ENCODE results near the gene MCOLN2. TPM values are rescaled to one million over a fixed set of nuclear protein-coding genes. Genes with fewer than 3 reads are reported as not detected.

Gene MCOLN2
- total RNA-seq, 1 donor from 2014 or later: 1.6 TPM

DNA sequence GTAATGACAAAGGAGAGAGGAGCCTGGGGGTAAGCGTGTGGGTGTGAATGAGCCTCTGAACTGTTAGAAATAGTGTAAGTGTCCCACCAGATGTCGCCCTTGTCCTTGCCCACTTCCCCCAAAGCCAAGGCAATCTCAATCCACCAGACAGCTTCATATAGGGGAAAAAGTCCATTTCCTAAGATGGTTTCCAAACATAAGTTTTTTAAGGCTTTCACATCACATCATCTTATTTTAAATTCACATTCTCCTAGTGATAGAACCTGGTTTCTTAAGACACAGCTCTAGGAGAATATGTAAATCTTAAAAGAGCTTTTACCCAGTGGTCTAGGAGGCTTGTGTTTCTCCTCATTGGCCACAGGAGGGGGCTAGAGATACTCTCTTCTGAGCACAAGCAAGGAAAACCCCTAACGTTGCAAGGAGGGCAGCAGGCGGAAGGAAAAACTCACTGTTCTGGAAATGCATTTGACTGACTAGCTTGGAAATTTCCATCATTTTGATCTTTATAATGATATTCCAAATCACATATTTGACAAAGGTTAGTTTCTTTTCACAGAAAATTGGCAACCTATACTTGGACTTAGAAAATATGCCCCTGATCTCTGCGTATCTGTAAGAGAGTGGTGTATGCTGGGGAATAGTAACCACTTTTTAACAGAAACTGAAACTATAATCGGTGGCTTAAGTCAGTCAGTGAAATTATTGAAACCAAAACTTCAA lies 52.0 kb downstream of the MCOLN2 start:
- Mint-ChIP-seq H3K4me3 (ENCODE audit: unreplicated experiment) (no peak overlapping the region), H3K9me3 (ENCODE audit: unreplicated experiment) (peaks cover 3% of the 10 kb centered on the region), H3K27me3 (ENCODE audit: low read depth, unreplicated experiment) (peaks cover 2% of the 10 kb centered on the region), H3K36me3 (ENCODE audit: low read depth, unreplicated experiment) (no peaks in the 10 kb centered on the region), H3K4me1 (ENCODE audit: low read depth, unreplicated experiment) (peaks cover 19% of the 10 kb centered on the region), H3K27ac (ENCODE audit: unreplicated experiment) (peak overlapping the region; percentile 50)
- peaks cover 5% of the 10 kb centered on the region for H3K27me3 ChIP-seq (ENCODE audit: insufficient read depth, low read length)
- peak overlapping the region; percentile 13 for H3K4me3 ChIP-seq (ENCODE audit: insufficient read depth, low read depth, low read length)
- H3K4me1 ChIP-seq (ENCODE audit: insufficient read depth, low read length): peaks cover 8% of the 10 kb centered on the region
- peak overlapping the region; percentile 39 for H3K9ac ChIP-seq (ENCODE audit: low read length)
- FAIRE-seq: peak; percentile 9
- H3K79me2 ChIP-seq (ENCODE audit: insufficient read depth, low read length): no peaks in the 10 kb centered on the region
- no peaks in the 10 kb centered on the region for H4K20me1 ChIP-seq (ENCODE audit: insufficient read depth, low read length)
- H3K36me3 ChIP-seq (ENCODE audit: insufficient read depth, low read length): no peaks in the 10 kb centered on the region
- peak overlapping the region; percentile 24 for H2AFZ ChIP-seq (ENCODE audit: low read depth, low read length)
- peak overlapping the region; percentile 79 for H3K4me2 ChIP-seq (ENCODE audit: low read length)
- no peaks in the 10 kb centered on the region for H3K9me3 ChIP-seq (ENCODE audit: insufficient read depth, low read depth, low read length)
- TF ChIP-seq EZH2 (IDR thresholded peaks at IDR 0.05; ENCODE audit: insufficient read depth, low read length) (no peak), CTCF (IDR thresholded peaks at IDR 0.05; ENCODE audit: insufficient read depth, low read depth, low read length) (peak; percentile 93)
- DNase-seq (ENCODE audit: low read depth): peak; percentile 73
- no peak overlapping the region for H3K27ac ChIP-seq (ENCODE audit: low read depth, low read length)

DNA sequence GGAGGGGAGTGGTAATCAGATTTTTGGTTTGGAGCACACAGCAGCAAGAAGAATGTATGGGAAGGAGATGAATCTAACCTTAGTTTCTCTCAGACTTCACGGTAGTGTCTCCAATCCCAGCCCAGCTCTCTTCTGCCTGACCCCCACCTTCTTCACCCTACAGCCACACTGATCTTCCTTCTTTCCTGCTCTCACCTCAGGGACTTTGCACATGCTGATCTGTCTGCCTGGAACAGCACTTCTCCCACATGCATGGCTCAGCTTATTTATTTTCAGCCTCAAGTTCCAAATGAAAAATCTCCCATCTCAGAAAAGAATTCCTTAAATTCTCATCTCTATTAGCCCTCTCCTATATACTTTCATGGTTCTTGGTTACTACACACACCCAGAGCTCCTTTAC lies 55.1 kb downstream of the MCOLN2 start:
- Mint-ChIP-seq H3K9me3 (ENCODE audit: unreplicated experiment) (no peaks in the 10 kb centered on the region), H3K27ac (ENCODE audit: unreplicated experiment) (no peak overlapping the region), H3K36me3 (ENCODE audit: low read depth, unreplicated experiment) (no peaks in the 10 kb centered on the region), H3K4me3 (ENCODE audit: unreplicated experiment) (no peak overlapping the region), H3K4me1 (ENCODE audit: low read depth, unreplicated experiment) (peaks cover 19% of the 10 kb centered on the region), H3K27me3 (ENCODE audit: low read depth, unreplicated experiment) (peaks cover 2% of the 10 kb centered on the region)
- no peak overlapping the region for H3K9ac ChIP-seq (ENCODE audit: low read length)
- no peak for FAIRE-seq
- no peak overlapping the region for H3K4me2 ChIP-seq (ENCODE audit: low read length)
- no peak overlapping the region for H2AFZ ChIP-seq (ENCODE audit: low read depth, low read length)
- H3K9me3 ChIP-seq (ENCODE audit: insufficient read depth, low read depth, low read length): no peaks in the 10 kb centered on the region
- H3K36me3 ChIP-seq (ENCODE audit: insufficient read depth, low read length): no peaks in the 10 kb centered on the region
- peaks cover 5% of the 10 kb centered on the region for H3K27me3 ChIP-seq (ENCODE audit: insufficient read depth, low read length)
- DNase-seq (ENCODE audit: low read depth): no peak
- no peak overlapping the region for H3K4me3 ChIP-seq (ENCODE audit: insufficient read depth, low read depth, low read length)
- H3K4me1 ChIP-seq (ENCODE audit: insufficient read depth, low read length): peaks cover 8% of the 10 kb centered on the region
- H3K27ac ChIP-seq (ENCODE audit: low read depth, low read length): no peak overlapping the region
- H3K79me2 ChIP-seq (ENCODE audit: insufficient read depth, low read length): no peaks in the 10 kb centered on the region
- no peaks in the 10 kb centered on the region for H4K20me1 ChIP-seq (ENCODE audit: insufficient read depth, low read length)
- TF ChIP-seq EZH2 (IDR thresholded peaks at IDR 0.05; ENCODE audit: insufficient read depth, low read length) (no peak), CTCF (IDR thresholded peaks at IDR 0.05; ENCODE audit: insufficient read depth, low read depth, low read length) (no peak)

DNA sequence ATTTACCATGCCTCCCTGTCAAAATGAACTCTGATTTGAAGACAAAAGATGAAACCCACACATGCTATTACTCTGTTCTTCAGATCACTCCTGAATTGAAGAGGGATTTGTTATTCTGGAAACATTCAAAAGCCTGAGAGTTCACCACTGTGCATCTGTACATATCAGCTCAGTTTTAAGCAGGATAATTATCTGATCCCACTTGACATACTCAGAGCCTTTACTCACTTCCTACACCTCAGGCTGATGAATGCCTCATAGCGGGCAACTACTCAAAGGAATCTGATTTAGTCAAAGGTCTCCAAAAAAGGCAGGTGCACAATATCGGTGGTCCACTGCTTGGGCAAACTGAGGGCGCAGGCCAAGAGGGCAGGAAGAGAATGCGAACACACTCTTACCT lies 56.4 kb downstream of the MCOLN2 start:
- FAIRE-seq (no peak), DNase-seq (ENCODE audit: low read depth) (peak; percentile 19)
- Histone ChIP-seq H3K79me2 (ENCODE audit: insufficient read depth, low read length) (no peaks in the 10 kb centered on the region), H3K36me3 (ENCODE audit: insufficient read depth, low read length) (no peaks in the 10 kb centered on the region), H3K9ac (ENCODE audit: low read length) (no peak overlapping the region), H3K4me3 (ENCODE audit: insufficient read depth, low read depth, low read length) (no peak overlapping the region), H3K4me1 (ENCODE audit: insufficient read depth, low read length) (no peaks in the 10 kb centered on the region), H3K4me2 (ENCODE audit: low read length) (peak overlapping the region; percentile 19), H3K27me3 (ENCODE audit: insufficient read depth, low read length) (peaks cover 5% of the 10 kb centered on the region), H4K20me1 (ENCODE audit: insufficient read depth, low read length) (no peaks in the 10 kb centered on the region), H3K27ac (ENCODE audit: low read depth, low read length) (no peak overlapping the region), H3K9me3 (ENCODE audit: insufficient read depth, low read depth, low read length) (no peaks in the 10 kb centered on the region), H2AFZ (ENCODE audit: low read depth, low read length) (peak overlapping the region; percentile 7)
- H3K4me3 Mint-ChIP-seq (ENCODE audit: unreplicated experiment): no peak overlapping the region
- H3K27ac Mint-ChIP-seq (ENCODE audit: unreplicated experiment): no peak overlapping the region
- H3K36me3 Mint-ChIP-seq (ENCODE audit: low read depth, unreplicated experiment): no peaks in the 10 kb centered on the region
- TF ChIP-seq CTCF (IDR thresholded peaks at IDR 0.05; ENCODE audit: insufficient read depth, low read depth, low read length) (no peak), EZH2 (IDR thresholded peaks at IDR 0.05; ENCODE audit: insufficient read depth, low read length) (no peak)
- H3K27me3 Mint-ChIP-seq (ENCODE audit: low read depth, unreplicated experiment): peaks cover 2% of the 10 kb centered on the region
- peaks cover 11% of the 10 kb centered on the region for H3K4me1 Mint-ChIP-seq (ENCODE audit: low read depth, unreplicated experiment)
- H3K9me3 Mint-ChIP-seq (ENCODE audit: unreplicated experiment): no peaks in the 10 kb centered on the region

Measured in astrocyte (in vitro differentiated cells and primary cell).